Measurements from ENCODE around the gene CARMIL3.

The CARMIL3 gene

GRCh38 chr14:24062216-24062980 is 10.6 kb downstream of the CARMIL3 start:
- no peak for DNase-seq

DNA sequence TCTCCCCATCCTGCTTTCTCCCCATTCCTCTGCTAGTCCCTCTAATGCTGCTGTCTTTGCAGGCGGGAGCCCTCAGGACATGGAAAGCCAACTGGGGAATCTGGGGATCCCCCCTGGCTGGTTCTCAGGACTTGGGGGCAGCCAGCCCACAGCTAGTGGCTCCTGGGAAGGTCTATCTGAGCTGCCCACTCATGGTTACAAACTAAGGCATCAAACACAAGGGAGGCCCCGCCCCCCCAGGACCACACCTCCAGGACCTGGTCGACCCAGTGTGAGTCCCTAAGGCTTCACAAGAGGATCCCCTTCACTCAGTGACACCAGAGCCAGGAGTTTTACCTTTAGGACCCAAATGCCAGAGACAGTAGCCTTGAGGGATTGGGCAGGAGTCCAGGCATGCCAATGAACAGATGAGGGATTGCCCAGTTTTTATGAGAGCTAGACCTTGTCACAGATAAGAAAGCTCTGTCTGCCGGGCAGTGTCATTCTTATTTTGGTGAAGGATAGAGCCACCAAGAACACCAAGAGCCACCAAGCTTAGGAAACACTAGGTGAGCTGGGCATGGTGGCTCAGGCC is 11.5 kb downstream of the CARMIL3 start:
- no peak for DNase-seq

- DNase-seq: no peak
Measured at GRCh38 chr14:24064091-24064795, 12.4 kb downstream of the CARMIL3 start.

DNA sequence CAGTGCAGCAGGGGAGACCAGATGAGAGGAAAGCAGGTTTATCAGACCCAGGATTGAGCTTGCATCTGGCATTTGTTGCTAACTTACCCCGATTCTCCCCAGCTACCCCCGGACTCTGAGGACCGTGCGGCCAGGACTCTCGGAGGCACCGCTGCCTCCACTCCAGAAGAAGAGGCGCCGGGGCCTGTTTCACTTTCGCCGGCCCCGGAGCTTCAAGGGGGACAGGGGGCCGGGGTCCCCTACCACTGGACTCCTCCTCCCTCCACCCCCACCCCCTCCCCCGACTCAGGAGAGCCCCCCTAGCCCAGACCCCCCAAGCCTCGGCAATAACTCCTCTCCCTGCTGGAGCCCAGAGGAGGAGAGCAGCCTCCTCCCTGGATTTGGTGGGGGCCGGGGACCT is 13.0 kb downstream of the CARMIL3 start:
- DNase-seq: no peak

DNA sequence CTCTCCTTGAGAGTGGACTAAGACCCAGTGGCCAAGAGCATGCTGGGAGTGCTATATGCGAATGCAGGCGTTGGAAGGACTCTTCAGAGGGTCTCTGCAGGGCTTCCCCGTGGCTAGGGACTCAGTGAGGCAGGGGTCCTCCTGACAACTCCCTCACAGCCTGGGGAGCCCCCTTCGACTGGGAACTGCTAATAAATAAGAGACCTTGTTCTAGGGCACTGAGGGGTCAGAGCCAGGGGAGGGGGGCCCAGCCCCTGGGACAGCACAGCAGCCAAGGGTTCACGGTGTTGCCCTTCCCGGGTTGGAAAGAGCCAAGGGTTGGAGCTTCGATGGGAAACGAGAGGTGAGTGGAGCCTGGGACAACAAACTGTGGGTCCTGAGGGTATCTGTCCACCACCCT is 13.6 kb downstream of the CARMIL3 start:
- DNase-seq: no peak

- no peak for DNase-seq
Measured at GRCh38 chr14:24066496-24067132, 14.8 kb downstream of the CARMIL3 start.

GRCh38 chr14:24067133-24068082 is 15.6 kb downstream of the CARMIL3 start:
- no peak for DNase-seq

DNA sequence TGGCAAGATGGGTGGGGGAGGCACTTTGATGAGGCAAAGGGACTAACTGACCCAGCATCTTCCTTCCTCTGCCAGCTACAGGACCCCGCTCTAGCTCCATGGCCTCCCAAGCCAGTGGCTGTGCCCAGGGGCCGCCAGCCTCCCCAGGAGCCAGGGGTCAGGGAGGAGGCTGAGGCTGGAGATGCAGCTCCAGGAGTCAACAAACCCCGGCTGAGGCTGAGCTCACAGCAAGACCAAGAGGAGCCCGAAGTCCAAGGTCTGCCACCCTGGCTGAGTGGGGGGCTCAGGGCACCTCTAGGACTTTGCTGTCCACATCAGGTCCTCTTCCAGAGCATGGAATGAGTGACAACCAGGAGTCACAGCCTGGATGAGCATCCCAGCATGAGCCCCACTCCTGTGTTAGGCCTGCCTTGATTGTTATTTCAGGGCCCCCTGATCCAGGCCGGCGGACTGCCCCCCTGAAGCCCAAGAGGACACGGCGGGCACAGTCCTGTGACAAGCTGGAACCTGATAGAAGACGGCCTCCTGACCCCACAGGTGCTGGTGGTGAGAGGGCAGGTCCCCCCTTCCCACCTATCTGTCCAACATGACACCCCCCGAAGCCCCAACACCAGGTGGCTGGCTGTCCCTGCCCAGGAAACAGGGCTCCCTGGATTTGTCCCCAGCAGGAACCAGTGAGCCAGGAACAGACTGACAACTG is 17.1 kb downstream of the CARMIL3 start:
- DNase-seq: no peak

DNA sequence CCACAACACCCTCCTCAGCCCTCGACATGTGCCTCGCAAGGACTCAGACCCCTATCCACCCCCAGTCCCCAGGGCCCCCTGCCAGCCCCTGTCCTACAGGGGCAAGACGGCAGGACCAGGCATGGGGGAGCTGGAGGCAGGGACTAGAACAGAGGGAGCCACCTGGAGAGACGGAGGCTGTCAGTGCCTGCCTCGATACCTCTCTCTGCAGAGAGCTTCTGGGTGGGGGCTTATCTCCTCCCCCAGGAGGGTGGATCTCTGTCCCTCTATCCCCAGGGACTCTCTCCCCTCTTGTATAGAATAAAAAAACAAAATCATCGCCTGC is 17.6 kb downstream of the CARMIL3 start:
- no peak for DNase-seq

- peak; percentile 43 to 44 for DNase-seq
Measured at GRCh38 chr14:24070285-24071143, 18.7 kb downstream of the CARMIL3 start.

DNA sequence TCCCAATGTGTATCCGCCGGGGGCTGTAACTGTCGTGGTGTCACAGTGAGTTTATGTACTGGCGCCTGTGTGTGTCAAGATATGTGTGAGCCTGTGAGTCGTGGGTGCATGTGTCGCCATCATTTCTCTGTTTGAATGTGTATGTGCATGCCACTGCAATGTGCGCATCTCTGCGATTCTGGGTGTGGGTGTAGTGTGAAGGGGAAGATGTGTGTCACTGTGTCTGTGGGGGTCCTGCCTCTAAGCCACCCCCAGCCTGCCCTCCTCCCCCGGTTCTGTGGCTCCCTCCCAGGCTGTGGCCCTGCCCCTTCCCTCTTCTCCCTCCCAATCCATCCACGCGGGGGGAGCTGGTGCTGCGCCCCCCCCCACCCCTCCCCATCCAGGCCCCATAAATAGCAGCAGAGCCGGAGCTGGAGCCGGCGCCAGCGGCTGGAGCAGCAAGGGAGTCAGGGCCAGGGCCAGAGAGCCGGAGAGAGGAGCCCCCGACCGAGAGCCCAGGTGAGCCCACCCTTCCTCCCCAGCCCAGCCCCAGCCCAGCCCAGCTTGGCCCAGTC is 19.4 kb downstream of the CARMIL3 start, which contains the start of gene CPNE6:
TSS of gene CPNE6 (plus strand) at position 419 of the 554 bp plus-strand sequence. CDS start 1,375 bp downstream, outside the sequence.
- no peak for DNase-seq

DNA sequence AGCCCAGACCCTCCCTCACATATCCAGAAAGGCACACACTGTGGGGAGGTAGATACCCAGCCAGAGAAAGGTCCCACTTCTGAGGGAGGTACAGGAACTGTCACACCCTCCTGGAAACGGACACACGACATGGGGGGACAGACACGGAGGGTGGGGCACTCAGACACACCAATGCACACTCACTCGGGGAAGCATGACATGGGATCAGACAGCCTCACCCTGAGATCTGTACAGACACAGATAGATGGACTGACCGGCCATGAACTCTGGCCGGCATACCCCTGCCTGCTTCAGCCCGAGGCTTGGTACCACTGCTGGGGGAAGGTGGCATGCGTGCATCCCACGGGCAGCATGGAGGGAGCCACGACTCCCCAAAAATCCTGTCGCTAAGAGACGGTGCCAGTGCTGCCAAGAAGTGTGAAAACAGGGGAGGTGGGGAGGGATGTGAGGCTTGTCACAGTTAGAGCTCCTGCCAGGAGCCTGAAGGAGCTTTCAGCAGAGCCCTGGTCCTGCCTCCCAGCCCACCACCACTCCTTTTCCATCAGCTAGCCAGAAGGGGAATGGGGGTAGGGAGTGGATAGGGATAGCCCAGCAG is 20.1 kb downstream of the CARMIL3 start:
- DNase-seq: no peak

- DNase-seq: no peak
Measured at GRCh38 chr14:24072436-24072835, 20.6 kb downstream of the CARMIL3 start.

DNA sequence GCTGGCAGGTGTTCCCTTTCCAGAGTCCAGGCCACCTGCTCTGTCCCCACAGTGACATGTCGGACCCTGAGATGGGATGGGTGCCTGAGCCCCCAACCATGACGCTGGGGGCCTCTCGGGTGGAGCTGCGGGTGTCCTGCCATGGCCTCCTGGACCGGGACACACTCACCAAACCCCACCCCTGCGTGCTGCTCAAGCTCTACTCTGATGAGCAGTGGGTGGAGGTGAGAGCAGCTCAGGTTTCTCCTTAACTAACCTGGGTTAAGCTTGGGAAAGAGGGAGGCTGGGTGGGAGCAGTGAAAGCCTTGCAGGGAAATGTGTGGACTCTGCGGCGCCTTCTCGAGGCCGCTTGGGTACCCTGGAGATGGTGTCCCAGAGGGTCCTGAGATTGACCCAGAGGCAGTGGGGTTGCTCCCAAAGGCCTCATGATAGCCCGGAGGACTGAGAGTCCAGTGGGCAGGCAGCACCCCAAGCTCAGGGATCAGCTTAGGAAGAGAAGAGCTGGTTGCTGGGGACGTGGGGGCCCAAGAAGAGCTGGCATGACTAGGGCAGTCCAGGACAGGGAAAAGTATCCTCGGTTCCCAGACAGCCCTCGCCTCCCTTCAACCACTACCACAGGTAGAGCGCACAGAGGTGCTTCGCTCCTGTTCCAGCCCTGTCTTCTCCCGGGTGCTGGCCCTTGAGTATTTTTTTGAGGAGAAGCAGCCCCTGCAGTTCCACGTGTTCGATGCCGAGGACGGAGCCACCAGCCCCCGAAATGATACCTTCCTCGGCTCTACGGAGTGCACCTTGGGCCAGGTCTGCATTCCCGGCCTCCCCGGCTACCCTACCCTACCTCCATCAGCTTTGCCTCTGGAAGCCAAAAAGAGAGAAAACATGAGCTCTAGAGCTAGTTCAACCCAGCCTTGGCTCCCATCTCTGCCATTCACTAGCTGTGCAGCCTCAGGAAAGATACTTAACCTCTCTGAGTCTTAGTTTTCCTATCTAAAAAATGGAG is 21.4 kb downstream of the CARMIL3 start:
- no peak for DNase-seq

DNA sequence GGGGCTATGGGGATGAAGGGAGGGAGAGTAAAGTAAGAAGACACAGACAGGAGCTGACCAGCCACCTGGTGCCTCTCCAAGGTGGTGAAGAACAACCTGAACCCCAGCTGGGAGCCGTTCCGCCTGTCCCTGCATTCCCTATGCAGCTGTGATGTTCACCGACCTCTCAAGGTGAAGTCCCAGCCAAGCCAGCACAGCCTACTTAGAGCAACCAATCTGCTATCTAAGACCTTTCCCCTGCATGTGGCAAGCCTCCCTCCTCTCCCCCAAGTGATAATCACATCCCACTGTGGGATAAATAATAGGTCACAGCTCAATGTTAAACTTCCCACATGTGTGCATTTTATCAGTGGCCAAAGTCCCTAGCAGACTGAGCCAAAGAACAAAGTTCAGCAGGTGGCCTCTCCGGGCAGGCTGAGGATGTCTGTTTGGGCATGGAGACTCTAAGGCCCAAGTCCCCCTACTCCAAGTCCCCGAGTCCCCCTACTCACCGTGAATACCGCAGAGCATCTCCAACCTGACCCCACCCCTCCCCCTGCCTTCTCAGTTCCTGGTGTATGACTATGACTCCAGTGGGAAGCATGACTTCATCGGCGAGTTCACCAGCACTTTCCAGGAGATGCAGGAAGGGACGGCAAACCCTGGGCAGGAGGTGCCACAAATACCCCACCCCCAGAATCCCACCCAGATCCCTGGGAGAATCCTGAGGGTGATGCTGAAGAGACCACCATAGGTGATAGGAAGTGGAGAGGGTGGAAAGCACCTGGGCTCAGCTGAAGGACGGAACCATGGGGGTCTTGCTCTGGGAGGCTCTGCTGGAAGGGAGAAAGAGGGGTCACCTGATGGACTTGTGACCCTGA is 23.0 kb downstream of the CARMIL3 start:
- no peak for DNase-seq

GRCh38 chr14:24075485-24076301 is 23.9 kb downstream of the CARMIL3 start:
- DNase-seq: no peak

GRCh38 chr14:24076302-24076601 is 24.4 kb downstream of the CARMIL3 start:
- DNase-seq: no peak

Data from NCI-H187 (cell line).